SK-N-MC (cell line): ENCODE results near the gene SEMA4D.

Experiments
- EZH2 ChIP-seq: fragments of 200-600 bp; sonication (generic); IDR thresholded peaks from one replicate; pipeline ENCODE4 v1.6.1; 2017; ENCODE audit warnings: antibody characterized with exemption
- POLR2AphosphoS5 ChIP-seq: IDR thresholded peaks from 2 replicates; pipeline ENCODE4 v1.6.1; 2012; ENCODE audit warnings: mild to moderate bottlenecking, low read depth, low read length, borderline replicate concordance

GRCh38 chr9:89435071-89435823 lies 62.7 kb downstream of the SEMA4D start:
- TF ChIP-seq EZH2, result no peak
- TF ChIP-seq POLR2AphosphoS5, result no peak
